NB4 (cell line): Measurements from ENCODE around the gene CD101.

Source experiments
- POLR2A ChIP-seq: IDR thresholded peaks from 2 replicates; pipeline ENCODE4 v1.6.1; 2011; ENCODE audit warnings: mild to moderate bottlenecking; ENCODE audit not compliant: insufficient read length; ENCODE audit errors: extremely low read depth
- TF ChIP-seq, protein P1 (sequence below): IDR thresholded peaks from one replicate; pipeline ENCODE4 v1.5.1; 2012; ENCODE audit warnings: low read depth, low read length
- TF ChIP-seq, protein P2 (sequence below): IDR thresholded peaks from 2 replicates; pipeline ENCODE4 v1.6.1; 2011; ENCODE audit warnings: low read depth, low read length

DNA sequence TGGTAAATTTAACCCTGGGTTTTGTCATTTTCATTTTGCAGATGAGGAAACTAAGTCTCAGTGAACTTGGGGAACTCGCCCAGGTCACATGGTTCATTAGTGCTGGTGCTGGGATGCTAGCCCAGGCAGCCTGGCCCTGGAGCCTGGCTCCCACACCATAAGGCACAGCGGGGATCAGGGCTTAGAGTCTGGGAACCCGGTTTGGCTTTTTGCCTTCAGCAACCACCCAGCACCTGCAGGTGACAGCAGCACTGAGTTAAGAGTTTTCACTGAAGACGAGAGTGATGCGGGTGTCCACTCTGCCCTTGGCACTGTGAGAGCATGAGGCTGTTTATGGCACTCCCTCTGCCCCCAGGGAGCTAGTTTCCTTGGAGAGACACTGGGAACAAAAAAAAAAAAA, 18.4 kb upstream of the CD101 start:
- TF ChIP-seq, protein P1, sequence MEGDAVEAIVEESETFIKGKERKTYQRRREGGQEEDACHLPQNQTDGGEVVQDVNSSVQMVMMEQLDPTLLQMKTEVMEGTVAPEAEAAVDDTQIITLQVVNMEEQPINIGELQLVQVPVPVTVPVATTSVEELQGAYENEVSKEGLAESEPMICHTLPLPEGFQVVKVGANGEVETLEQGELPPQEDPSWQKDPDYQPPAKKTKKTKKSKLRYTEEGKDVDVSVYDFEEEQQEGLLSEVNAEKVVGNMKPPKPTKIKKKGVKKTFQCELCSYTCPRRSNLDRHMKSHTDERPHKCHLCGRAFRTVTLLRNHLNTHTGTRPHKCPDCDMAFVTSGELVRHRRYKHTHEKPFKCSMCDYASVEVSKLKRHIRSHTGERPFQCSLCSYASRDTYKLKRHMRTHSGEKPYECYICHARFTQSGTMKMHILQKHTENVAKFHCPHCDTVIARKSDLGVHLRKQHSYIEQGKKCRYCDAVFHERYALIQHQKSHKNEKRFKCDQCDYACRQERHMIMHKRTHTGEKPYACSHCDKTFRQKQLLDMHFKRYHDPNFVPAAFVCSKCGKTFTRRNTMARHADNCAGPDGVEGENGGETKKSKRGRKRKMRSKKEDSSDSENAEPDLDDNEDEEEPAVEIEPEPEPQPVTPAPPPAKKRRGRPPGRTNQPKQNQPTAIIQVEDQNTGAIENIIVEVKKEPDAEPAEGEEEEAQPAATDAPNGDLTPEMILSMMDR: no peak
- TF ChIP-seq, protein P2, sequence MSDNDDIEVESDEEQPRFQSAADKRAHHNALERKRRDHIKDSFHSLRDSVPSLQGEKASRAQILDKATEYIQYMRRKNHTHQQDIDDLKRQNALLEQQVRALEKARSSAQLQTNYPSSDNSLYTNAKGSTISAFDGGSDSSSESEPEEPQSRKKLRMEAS: no peak
- no peak for TF ChIP-seq POLR2A
